Measurements from ENCODE around the gene GID8. TPM values are rescaled to one million over a fixed set of nuclear protein-coding genes. Genes with fewer than 3 reads are reported as not detected.

The GID8 gene
- total and polyA plus RNA-seq, 2 of the 13 experiments (the other 11 are each of a cell fraction or from before 2014, with no cell fraction given), result 39.6 to 59.8 TPM

DNA sequence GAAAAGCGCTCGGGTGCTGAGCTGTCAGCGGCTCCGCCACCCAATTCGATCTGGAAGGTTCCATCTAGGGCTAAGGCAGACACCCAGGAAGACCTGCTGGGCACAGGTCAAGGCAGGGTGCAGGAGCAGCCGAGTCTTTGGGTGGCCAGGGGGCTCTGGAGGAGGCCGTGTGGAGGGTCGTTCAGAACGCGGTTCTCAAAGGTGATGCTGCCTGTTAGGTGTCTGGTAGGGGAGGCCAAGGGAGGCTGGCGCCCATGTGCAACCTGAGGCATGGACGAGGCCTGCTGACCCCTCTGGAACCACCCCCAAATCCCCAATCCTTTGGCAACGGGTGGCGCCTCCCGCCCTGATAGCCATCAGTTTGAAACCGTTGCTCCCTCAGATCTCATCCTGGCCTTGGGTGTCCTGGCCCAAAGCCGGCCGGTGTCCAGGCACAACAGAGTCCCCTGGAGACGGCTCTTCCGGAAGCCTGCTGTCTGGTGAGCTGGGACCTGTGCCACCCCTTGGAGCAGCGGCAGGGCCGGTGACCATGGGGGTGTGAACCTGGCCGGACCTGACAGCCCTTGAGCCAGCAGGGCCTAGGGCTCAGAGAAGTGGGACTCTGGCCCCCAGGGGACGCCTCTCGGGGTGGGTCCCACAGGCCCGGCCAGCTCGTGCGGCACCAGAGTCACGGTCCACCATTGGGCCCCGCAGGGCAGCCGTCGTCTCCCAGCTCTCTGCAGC, 25.1 kb downstream of the GID8 start (continued):
- TF ChIP-seq HOXA5 (CRISPR knock-in tag; IDR thresholded peaks at IDR 0.05) (no peak), POLR2G (IDR thresholded peaks at IDR 0.05; ENCODE audit: low read depth, low read length) (peak; percentile 38), CENPX (CRISPR knock-in tag; IDR thresholded peaks at IDR 0.05) (no peak), ZIK1 (CRISPR knock-in tag; IDR thresholded peaks at IDR 0.05; ENCODE audit: borderline replicate concordance, low read depth) (no peak), HOXD1 (CRISPR knock-in tag; IDR thresholded peaks at IDR 0.05) (no peak), MEIS1 (CRISPR knock-in tag; IDR thresholded peaks at IDR 0.05; ENCODE audit: borderline replicate concordance) (no peak), NCOA1 (CRISPR knock-in tag; IDR thresholded peaks at IDR 0.05) (no peak), ZNF572 (CRISPR knock-in tag; IDR thresholded peaks at IDR 0.05) (no peak), ZC3H13 (CRISPR knock-in tag; IDR thresholded peaks at IDR 0.05) (0 out of 2 replicates have a peak, but pooled peaks have one; percentile 50)
- TF ChIP-seq, protein P1, sequence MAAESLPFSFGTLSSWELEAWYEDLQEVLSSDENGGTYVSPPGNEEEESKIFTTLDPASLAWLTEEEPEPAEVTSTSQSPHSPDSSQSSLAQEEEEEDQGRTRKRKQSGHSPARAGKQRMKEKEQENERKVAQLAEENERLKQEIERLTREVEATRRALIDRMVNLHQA (CRISPR knock-in tag; IDR thresholded peaks at IDR 0.05), result no peak

DNA sequence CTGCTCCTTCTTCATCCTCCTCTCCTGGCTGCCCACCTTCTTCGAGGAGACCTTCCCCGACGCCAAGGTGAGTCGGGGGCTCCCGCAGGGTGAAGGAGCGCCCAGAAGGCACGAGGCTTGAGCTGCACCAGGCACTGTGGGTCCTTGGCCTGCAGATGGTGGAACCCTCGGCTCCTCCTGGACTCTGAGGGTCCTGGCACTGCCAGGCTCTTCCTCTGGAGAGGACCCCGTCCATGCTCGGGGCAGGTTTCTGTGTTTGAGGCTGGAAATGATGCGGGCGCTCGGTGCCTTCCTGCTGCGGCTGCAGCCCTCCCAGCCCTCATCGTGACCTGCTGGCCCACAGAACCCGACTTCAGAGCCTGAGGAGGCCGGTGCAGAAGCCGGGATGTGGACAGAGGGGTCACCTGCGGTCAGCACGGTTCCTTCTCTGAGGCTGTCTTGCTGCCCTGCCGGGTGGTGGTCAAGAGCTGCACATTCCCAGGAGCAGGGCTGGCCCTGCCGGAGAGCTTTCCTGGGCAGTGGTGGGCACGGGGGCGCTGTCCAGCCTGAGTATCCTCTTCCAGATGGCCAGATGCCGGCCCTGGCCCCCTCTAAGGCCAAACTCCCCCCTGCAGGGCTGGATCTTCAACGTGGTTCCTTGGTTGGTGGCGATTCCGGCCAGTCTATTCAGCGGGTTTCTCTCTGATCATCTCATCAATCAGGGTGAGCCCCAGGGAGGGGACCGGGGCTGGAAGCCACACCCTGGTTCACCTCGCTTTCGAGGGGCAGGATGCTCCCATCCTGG, 25.9 kb downstream of the GID8 start:
- Histone ChIP-seq H2AFZ (ENCODE audit: low read length) (no peak overlapping the region), H3K4me3 (replicated peaks in 1 of 3; ENCODE audit: insufficient read depth in 1 of 3, low read depth in 2 of 3, low read length in 3 of 3) (no peak overlapping the region), H3K9ac (ENCODE audit: insufficient read depth, low read depth, low read length) (no peak overlapping the region), H3K36me3 (replicated peaks in 1 of 2; ENCODE audit: control insufficient read depth in 1 of 2, insufficient read depth in 2 of 2, low read length in 2 of 2) (peaks cover 65 to 76% of the 10 kb centered on the region in 2 experiments), H3K4me1 (ENCODE audit: insufficient read depth, low read length) (peaks cover 3% of the 10 kb centered on the region; the same call in 1 of the 2 replicates), H3K9me3 (ENCODE audit: low read length) (no peaks in the 10 kb centered on the region), H3K27me3 (ENCODE audit: control insufficient read depth in 1 of 2, insufficient read depth in 2 of 2, low read length in 2 of 2) (no peaks in the 10 kb centered on the region), H3K27ac (ENCODE audit: extremely low read length, insufficient read depth, low read length) (no peak overlapping the region), H3K79me2 (ENCODE audit: insufficient read depth, low read length) (no peaks in the 10 kb centered on the region), H3K4me2 (ENCODE audit: low read depth, low read length) (no peak overlapping the region), H4K20me1 (ENCODE audit: insufficient read depth, low read length) (peaks cover 66% of the 10 kb centered on the region; the same call in 1 of the 2 replicates)
- intact Hi-C loops (cut with micrococcal nuclease; ENCODE audit: unreplicated experiment) (no loop called here), in situ Hi-C loops (cut with HindIII; ENCODE audit: extremely low pct_ligation_motif_present, low pct_unique_long_range_greater_than_20kb) (no loop called here)
- ATAC-seq, result no peak
- 96% methylated on average over 24 of the region's 32 CpGs for WGBS (ENCODE audit: low lambda C conversion rate)
- DNase-seq (ENCODE audit: low spot score), result no peak
- no peak for FAIRE-seq
- BruUV-seq (replicated peaks), result no TSS peak
- POLR2A ChIA-PET, result no interaction called here
- CTCF ChIA-PET (ENCODE audit: low intra/inter-chr PET ratio, low total read pairs), result no interaction called here
- TF ChIP-seq, protein P2, sequence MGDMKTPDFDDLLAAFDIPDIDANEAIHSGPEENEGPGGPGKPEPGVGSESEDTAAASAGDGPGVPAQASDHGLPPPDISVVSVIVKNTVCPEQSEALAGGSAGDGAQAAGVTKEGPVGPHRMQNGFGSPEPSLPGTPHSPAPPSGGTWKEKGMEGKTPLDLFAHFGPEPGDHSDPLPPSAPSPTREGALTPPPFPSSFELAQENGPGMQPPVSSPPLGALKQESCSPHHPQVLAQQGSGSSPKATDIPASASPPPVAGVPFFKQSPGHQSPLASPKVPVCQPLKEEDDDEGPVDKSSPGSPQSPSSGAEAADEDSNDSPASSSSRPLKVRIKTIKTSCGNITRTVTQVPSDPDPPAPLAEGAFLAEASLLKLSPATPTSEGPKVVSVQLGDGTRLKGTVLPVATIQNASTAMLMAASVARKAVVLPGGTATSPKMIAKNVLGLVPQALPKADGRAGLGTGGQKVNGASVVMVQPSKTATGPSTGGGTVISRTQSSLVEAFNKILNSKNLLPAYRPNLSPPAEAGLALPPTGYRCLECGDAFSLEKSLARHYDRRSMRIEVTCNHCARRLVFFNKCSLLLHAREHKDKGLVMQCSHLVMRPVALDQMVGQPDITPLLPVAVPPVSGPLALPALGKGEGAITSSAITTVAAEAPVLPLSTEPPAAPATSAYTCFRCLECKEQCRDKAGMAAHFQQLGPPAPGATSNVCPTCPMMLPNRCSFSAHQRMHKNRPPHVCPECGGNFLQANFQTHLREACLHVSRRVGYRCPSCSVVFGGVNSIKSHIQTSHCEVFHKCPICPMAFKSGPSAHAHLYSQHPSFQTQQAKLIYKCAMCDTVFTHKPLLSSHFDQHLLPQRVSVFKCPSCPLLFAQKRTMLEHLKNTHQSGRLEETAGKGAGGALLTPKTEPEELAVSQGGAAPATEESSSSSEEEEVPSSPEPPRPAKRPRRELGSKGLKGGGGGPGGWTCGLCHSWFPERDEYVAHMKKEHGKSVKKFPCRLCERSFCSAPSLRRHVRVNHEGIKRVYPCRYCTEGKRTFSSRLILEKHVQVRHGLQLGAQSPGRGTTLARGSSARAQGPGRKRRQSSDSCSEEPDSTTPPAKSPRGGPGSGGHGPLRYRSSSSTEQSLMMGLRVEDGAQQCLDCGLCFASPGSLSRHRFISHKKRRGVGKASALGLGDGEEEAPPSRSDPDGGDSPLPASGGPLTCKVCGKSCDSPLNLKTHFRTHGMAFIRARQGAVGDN (CRISPR knock-in tag; IDR thresholded peaks at IDR 0.05), result peak; percentile 9; the same call in 1 of the 2 replicates
- TF ChIP-seq RBM22 (optimal IDR thresholded peaks at IDR 0.05; ENCODE audit: low read length) (peak; percentile 66), ZSCAN21 (CRISPR knock-in tag; IDR thresholded peaks at IDR 0.05; ENCODE audit: borderline replicate concordance) (0 out of 2 replicates have a peak, but pooled peaks have one; percentile 11)
